ELR (cell line): ENCODE measurements around the gene CDH8.
"Not testable (repeated sequence)": the region's sequence is repeated elsewhere in the genome, so short reads cannot be mapped to it uniquely, and the experiment has no call there.

Experiments used
- DNase-seq: peaks from one replicate; pipeline ENCODE4 v3.0.0-alpha.2; 2015; ENCODE audit warnings: low read depth

Gene CDH8

DNA sequence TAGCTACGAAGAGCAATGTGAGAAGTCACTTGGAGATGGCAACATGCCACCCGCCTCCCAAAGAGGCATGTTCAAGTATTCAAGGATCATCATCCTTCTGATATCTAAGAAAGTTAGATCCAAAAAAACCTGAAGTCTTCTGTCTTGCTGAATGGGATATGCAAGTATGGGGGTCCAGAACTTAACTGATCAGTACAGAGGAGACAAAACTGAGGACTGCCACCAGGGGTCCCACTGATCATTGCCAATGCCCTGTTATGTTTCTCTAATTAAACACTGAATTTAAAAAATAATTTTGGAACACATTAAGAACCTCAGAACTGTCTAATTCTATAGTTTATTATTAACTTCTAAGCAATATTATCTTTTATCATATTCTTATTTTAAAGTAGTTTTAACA lies 99.7 kb downstream of the CDH8 start:
- DNase-seq, result no peak

DNA sequence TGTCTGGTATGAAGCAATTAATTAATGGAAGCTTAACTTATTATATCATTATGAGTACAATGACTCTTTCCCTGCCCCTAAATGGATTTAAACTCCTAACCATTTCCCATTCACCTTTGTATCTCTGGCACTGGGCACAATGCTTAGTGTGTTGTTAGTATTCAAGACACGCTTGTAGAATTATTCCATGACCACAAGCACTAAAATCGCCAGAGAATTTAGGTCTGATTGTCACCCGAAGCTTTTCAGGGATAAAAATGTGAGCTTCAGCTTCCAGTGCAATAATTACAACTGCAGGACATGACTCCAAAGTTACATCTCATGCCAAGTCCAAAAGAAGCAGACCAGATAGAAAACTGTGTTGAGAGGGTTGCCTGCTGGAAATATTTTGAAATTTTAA lies 101.6 kb downstream of the CDH8 start:
- DNase-seq, result no peak

DNA sequence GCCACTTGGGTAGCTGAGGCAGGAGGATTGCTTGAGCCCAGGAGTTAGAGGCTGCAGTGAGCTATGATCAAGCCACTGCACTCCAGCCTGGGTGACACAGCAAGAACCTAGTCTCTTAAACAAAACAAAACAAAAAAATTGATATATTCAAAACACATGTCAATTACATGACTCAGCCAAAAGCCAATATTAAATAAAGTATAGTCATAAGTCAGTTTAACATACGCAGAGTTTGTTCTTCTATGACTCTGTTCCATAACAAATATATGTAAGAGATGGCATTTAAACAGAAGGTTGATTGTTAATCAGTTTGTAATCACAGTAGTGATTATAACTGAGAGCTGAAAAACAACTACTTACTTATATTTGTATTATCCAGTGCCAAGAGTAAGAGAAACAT lies 106.5 kb downstream of the CDH8 start:
- no peak for DNase-seq

GRCh38 chr16:61926766-61927165 lies 109.5 kb downstream of the CDH8 start:
- DNase-seq, result no peak

GRCh38 chr16:61923629-61924028 lies 112.6 kb downstream of the CDH8 start:
- DNase-seq, result no peak

- DNase-seq, result no peak
Measured at GRCh38 chr16:61921373-61921772, 114.9 kb downstream of the CDH8 start.

DNA sequence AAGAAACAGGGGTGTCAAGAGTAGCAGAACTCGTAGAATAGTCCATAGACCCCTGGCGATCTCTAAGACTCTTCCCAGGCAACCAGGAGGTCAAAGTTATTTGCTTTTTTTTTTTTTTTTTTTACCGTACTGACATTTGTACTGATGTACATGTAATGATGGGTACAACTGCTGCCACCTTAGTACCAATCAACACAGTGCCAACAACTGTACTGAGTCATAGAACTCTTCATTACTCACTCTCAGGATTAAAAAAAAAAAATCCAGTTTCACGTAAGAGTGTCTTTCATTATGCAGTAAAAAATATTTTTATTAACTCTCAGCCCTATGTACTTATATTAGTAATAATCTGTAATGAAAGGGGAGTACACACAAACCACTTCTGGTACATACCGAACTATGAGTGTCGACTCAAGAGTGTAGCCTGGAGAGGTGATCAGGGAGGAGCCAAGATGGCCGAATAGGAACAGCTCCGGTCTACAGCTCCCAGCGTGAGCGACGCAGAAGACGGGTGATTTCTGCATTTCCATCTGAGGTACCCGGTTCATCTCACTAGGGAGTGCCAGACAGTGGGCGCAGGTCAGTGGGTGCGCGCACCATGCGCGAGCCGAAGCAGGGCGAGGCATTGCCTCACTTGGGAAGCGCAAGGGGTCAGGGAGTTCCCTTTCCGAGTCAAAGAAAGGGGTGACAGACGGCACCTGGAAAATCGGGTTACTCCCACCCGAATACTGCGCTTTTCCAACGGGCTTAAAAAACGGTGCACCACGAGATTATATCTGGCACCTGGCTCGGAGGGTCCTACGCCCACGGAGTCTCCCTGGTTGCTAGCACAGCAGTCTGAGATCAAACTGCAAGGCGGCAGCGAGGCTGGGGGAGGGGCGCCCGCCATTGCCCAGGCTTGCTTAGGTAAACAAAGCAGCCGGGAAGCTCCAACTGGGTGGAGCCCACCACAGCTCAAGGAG lies 118.1 kb downstream of the CDH8 start:
- DNase-seq, result not testable (repeated sequence)

- no peak for DNase-seq
Measured at GRCh38 chr16:61915569-61915968, 120.7 kb downstream of the CDH8 start.

GRCh38 chr16:61909074-61909473 lies 127.2 kb downstream of the CDH8 start:
- DNase-seq, result no peak

- no peak for DNase-seq
Measured at GRCh38 chr16:61908426-61908825, 127.8 kb downstream of the CDH8 start.

GRCh38 chr16:61901689-61902088 lies 134.5 kb downstream of the CDH8 start:
- no peak for DNase-seq

DNA sequence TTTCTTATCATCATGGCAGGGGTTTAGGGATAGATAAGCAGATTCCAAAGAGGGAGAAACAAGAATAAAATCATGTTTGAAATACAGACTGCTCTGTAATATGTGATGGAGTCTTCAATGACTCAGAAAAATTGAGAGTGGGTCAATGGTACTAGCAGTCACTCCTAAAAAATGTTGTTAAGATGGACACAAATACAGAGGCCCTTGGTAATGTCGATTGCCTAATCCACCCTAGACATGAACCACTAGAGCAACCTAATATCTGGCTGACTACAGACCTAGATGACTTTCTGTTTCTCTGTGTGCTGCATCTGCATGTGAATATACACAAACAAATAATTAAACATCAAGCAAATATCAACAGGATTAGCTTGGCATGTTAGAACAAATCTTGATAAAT lies 135.8 kb downstream of the CDH8 start:
- peak; percentile 10 for DNase-seq

GRCh38 chr16:61897657-61898056 lies 138.6 kb downstream of the CDH8 start:
- no peak for DNase-seq

DNA sequence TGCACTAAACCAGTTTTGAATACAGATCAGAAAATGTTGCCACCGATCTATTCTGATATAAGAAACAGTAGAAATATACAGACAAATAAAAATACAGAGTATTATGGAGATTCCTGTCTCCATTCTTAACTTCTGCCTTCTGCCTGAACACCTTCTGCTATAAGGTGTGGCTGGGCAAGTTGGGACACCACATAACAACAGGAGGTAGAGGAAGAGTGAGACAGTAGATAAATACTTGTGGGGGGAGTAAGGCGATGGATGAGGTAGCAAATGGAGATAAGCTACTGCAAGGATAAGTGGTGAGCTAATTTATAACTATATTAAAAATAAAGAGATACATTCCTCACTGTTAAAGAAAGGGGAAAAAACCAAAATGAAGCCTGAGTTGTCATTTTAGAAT lies 143.7 kb downstream of the CDH8 start:
- DNase-seq, result no peak

GRCh38 chr16:61891460-61891859 lies 144.8 kb downstream of the CDH8 start:
- no peak for DNase-seq

DNA sequence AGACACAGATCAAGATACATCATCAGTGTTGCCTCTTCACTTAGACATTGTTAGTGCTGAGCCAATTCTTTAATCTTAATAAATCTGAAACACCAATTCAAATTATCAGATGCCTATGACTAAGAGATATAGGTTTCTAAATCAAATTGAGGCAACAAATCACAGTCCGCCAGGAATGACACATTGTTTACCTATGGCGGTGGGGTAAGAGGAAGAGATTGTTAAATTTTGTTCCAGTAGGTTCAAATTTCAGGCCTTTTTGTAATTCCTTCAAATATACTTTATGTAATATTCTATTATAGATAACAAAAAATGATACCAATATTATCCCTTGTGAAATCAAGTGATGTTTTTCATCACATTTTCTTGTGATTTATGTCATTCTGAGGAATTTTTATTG lies 145.9 kb downstream of the CDH8 start:
- no peak for DNase-seq

GRCh38 chr16:61887903-61888302 lies 148.3 kb downstream of the CDH8 start:
- peak; percentile 22 for DNase-seq

GRCh38 chr16:61885343-61885742 lies 150.9 kb downstream of the CDH8 start:
- no peak for DNase-seq

- DNase-seq, result no peak
Measured at GRCh38 chr16:61879306-61879705, 156.9 kb downstream of the CDH8 start.

- DNase-seq, result no peak
Measured at GRCh38 chr16:61877436-61877835, 158.8 kb downstream of the CDH8 start.

GRCh38 chr16:61872778-61873119 lies 163.5 kb downstream of the CDH8 start:
- no peak for DNase-seq

DNA sequence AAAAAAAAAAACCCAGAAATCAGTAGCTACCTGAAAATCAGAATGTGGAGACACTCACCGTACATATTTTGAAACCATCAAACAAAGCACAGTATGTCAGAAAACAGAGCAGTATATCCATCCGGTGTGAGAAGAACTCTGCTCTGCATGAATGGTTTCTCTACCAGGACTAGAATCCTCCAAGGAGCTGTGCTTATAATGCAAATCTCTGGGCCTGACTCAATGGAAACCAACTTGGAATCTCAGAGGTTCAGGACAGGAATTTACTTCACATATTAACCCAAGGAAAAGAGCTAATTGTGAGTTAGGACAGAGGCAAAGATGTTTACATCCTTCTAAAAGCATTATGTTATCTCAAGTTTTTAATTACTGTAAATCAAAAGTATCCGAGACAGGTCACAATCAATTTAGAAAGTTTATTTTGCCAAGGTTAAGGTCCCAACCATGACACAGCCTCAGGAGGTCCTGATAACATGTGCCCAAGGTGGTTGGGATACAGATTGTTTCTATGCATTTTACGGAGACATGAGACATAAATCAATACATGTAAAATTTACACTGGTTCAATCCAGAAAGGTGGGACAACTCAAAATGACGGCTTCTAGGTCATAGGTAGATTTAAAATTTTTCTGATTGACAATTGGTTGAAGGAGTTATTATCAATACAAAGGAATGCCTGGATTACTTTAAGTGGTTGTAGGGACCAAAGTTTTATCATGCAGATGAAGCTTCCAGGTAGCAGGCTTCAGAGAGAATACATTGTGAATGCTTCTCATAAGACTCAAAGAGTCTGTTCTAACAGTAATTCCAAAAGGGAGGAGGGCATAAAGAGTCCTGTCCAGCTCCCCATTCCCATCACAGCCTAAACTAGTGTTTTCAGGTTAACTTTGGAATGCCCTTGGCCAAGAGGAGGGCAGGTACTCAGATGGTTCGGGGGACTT lies 164.1 kb downstream of the CDH8 start:
- DNase-seq, result no peak
